ENCODE data around the gene EFCAB6. TPM values are rescaled to one million over a fixed set of nuclear protein-coding genes. Genes with fewer than 3 reads are reported as not detected.

Gene EFCAB6
- total RNA-seq, 1 donor from 2014 or later = 1.2 TPM

GRCh38 chr22:43574738-43575137 is 237.4 kb downstream of the EFCAB6 start:
- DNase-seq (ENCODE audit: missing footprints) = no peak
- intact Hi-C loops (cut with DNase I) = no loop called here
- no peak for ATAC-seq

- ATAC-seq = no peak
- no peak for DNase-seq (ENCODE audit: missing footprints)
These were observed 239.4 kb downstream of the EFCAB6 start for GRCh38 chr22:43572710-43573109.

GRCh38 chr22:43571181-43571580 is 240.9 kb downstream of the EFCAB6 start:
- intact Hi-C loops (cut with DNase I) = no loop called here
- DNase-seq (ENCODE audit: missing footprints) = no peak
- ATAC-seq = no peak

More at GRCh38 chr22:43572710-43573109, 239.4 kb downstream of the EFCAB6 start:
- intact Hi-C loops (cut with DNase I) = no loop called here

GRCh38 chr22:43570531-43571165 is 241.5 kb downstream of the EFCAB6 start:
- DNase-seq (ENCODE audit: missing footprints) (no peak), ATAC-seq (no peak)
- intact Hi-C loops (cut with DNase I) = no loop called here

GRCh38 chr22:43569111-43569510 is 243.0 kb downstream of the EFCAB6 start:
- ATAC-seq = no peak
- DNase-seq (ENCODE audit: missing footprints) = no peak
- intact Hi-C loops (cut with DNase I) = no loop called here

GRCh38 chr22:43567691-43568324 is 244.3 kb downstream of the EFCAB6 start:
- no peak for ATAC-seq
- intact Hi-C loops (cut with DNase I) = no loop called here
- DNase-seq (ENCODE audit: missing footprints) = no peak

GRCh38 chr22:43566561-43567332 is 245.4 kb downstream of the EFCAB6 start:
- DNase-seq (ENCODE audit: missing footprints) (no peak), ATAC-seq (no peak)
- intact Hi-C loops (cut with DNase I) = no loop called here

- intact Hi-C loops (cut with DNase I) = no loop called here
- ATAC-seq (no peak), DNase-seq (ENCODE audit: missing footprints) (no peak)
These were observed 246.1 kb downstream of the EFCAB6 start for GRCh38 chr22:43566021-43566420.

- DNase-seq (ENCODE audit: missing footprints) (no peak), ATAC-seq (no peak)
- intact Hi-C loops (cut with DNase I) = no loop called here
These were observed 247.2 kb downstream of the EFCAB6 start for GRCh38 chr22:43564859-43565258.

- DNase-seq (ENCODE audit: missing footprints) (no peak), ATAC-seq (no peak)
- intact Hi-C loops (cut with DNase I) = no loop called here
These were observed 248.5 kb downstream of the EFCAB6 start for GRCh38 chr22:43563571-43563970.

- intact Hi-C loops (cut with DNase I) = no loop called here
- DNase-seq (ENCODE audit: missing footprints) (no peak), ATAC-seq (no peak)
These were observed 249.3 kb downstream of the EFCAB6 start for GRCh38 chr22:43562843-43563242.

- intact Hi-C loops (cut with DNase I) = no loop called here
- no peak for ATAC-seq
- no peak for DNase-seq (ENCODE audit: missing footprints)
These were observed 250.5 kb downstream of the EFCAB6 start for GRCh38 chr22:43561415-43562178.

- intact Hi-C loops (cut with DNase I) = no loop called here
- no peak for DNase-seq (ENCODE audit: missing footprints)
- ATAC-seq = no peak
These were observed 251.5 kb downstream of the EFCAB6 start for GRCh38 chr22:43560651-43561050.

GRCh38 chr22:43555561-43556515 is 256.3 kb downstream of the EFCAB6 start:
- intact Hi-C loops (cut with DNase I) = no loop called here
- DNase-seq (ENCODE audit: missing footprints) = no peak
- ATAC-seq = no peak

- intact Hi-C loops (cut with DNase I) = no loop called here
- ATAC-seq (no peak), DNase-seq (ENCODE audit: missing footprints) (no peak)
These were observed 257.3 kb downstream of the EFCAB6 start for GRCh38 chr22:43554694-43555365.

GRCh38 chr22:43554259-43554636 is 257.9 kb downstream of the EFCAB6 start:
- no peak for DNase-seq (ENCODE audit: missing footprints)
- ATAC-seq = no peak
- intact Hi-C loops (cut with DNase I) = no loop called here

GRCh38 chr22:43553451-43554258 is 258.4 kb downstream of the EFCAB6 start:
- DNase-seq (ENCODE audit: missing footprints) = no peak
- intact Hi-C loops (cut with DNase I) = no loop called here
- no peak for ATAC-seq
